Esophagus muscularis mucosa (tissue), 4 donors: Measurements from ENCODE around the gene TMEM240. TPM values are rescaled to one million over a fixed set of nuclear protein-coding genes. Genes with fewer than 3 reads are reported as not detected.
"Not testable (repeated sequence)": the region's sequence is repeated elsewhere in the genome, so short reads cannot be mapped to it uniquely, and the experiment has no call there.

Experiments
- DNase-seq: peaks from one replicate; pipeline ENCODE4 v3.0.0-alpha.2; 2017; ENCODE audit errors: extremely low spot score
- H3K27ac ChIP-seq, 4 donors: fragments of 200-600 bp; sonication (generic); replicated peaks in 1 of 4; 1 replicate in 3 of 4; 2 replicates in 1 of 4; pipeline ENCODE4 v1.5.1; 2016 to 2019; ENCODE audit warnings: mild to moderate bottlenecking in 1 of 4
- H3K27me3 ChIP-seq, 4 donors: fragments of 200-600 bp; sonication (generic); one replicate each; pipeline versions ENCODE4 v1.5.1 to v1.6.0; 2016 to 2019
- H3K36me3 ChIP-seq, 4 donors: fragments of 200-600 bp; sonication (generic); one replicate each; pipeline ENCODE4 v1.5.1; 2016 to 2019
- H3K4me1 ChIP-seq, 4 donors: fragments of 200-600 bp; sonication (generic); one replicate each; pipeline ENCODE4 v1.5.1; 2016 to 2019
- H3K4me3 ChIP-seq, 4 donors: fragments of 200-600 bp; sonication (generic); 1 replicate in 2 of 4; 2 replicates in 2 of 4; pipeline ENCODE4 v1.5.1; 2016 to 2019; ENCODE audit warnings: mild to moderate bottlenecking in 4 of 4, moderate library complexity in 1 of 4
- H3K9me3 ChIP-seq, 4 donors: fragments of 200-600 bp; sonication (generic); 1 replicate in 3 of 4; 2 replicates in 1 of 4; pipeline ENCODE4 v1.5.1; 2016 to 2019
- CTCF ChIP-seq, 3 experiments: fragments of 200-600 bp in 2 of 3; fragments of 450-650 bp in 1 of 3; sonication (generic) in 2 of 3; IDR thresholded peaks; one replicate each; pipeline ENCODE4 v1.5.1; 2017 to 2019; ENCODE audit warnings: antibody characterized with exemption in 3 of 3, mild to moderate bottlenecking in 2 of 3, moderate library complexity in 1 of 3
- EP300 ChIP-seq: sonication (generic); formaldehyde crosslinking; IDR thresholded peaks from one replicate; pipeline ENCODE4 v1.6.1; 2017; ENCODE audit warnings: antibody characterized with exemption
- POLR2A ChIP-seq: fragments of 450-650 bp; IDR thresholded peaks from one replicate; pipeline ENCODE4 v1.6.1; 2017; ENCODE audit warnings: antibody characterized with exemption, moderate library complexity, mild to moderate bottlenecking, low read depth
- POLR2AphosphoS5 ChIP-seq, 2 donors: sonication (generic); formaldehyde crosslinking; IDR thresholded peaks; one replicate each; pipeline ENCODE4 v1.6.1; 2017; ENCODE audit warnings: antibody characterized with exemption in 2 of 2
- WGBS: methylation state at CpG from one replicate; pipeline ENCODE4 v1.1.5; 2018; 5-methylcytosine and 5-hydroxymethylcytosine counted together
- intact Hi-C: fragments of 100-400 bp; cut with DNase I; formaldehyde crosslinking; loops from one replicate; pipeline ENCODE4 v1.15.1; 2023
- total RNA-seq, 4 donors: library from RNA; depleted of rRNA; stranded (reverse); fragments of >200 nt; gene quantifications; one replicate each; pipeline versions ENCODE4 v1.1.0 to v1.2.1, GENCODE V29; 2016

The TMEM240 gene
- total RNA-seq, 4 donors from 2014 or later, result 8.7 to 22.1 (median 13.9) TPM

- DNase-seq, result no peak
- TF ChIP-seq EP300 (no peak), POLR2A (no peak), CTCF (IDR thresholded peaks at IDR 0.05) (no peak), POLR2AphosphoS5 (IDR thresholded peaks at IDR 0.05) (no peak)
- H3K27ac ChIP-seq, result no peak overlapping the region
- no peak overlapping the region for H3K4me3 ChIP-seq
- H3K36me3 ChIP-seq, result peaks cover 11 to 69% (median 59%) of the 10 kb centered on the region in 4 donors
- intact Hi-C loops, result no loop called here
- H3K4me1 ChIP-seq, result no peaks in the 10 kb centered on the region
- H3K9me3 ChIP-seq, result peaks cover 0 to 12% (median 10%) of the 10 kb centered on the region in 4 donors
- H3K27me3 ChIP-seq, result no peaks in the 10 kb centered on the region
- WGBS, result 91% methylated on average over 23 of the region's 31 CpGs
These were observed 13.2 kb downstream of the TMEM240 start for GRCh38 chr1:1527092-1527816.

GRCh38 chr1:1526476-1526875, 13.9 kb downstream of the TMEM240 start:
- H3K27me3 ChIP-seq, H3K27ac ChIP-seq, H3K4me3 ChIP-seq, DNase-seq, H3K4me1 ChIP-seq, H3K9me3 ChIP-seq, intact Hi-C loops: not testable (repeated sequence)
- H3K36me3 ChIP-seq, result peaks cover 11 to 77% (median 64%) of the 10 kb centered on the region in 4 donors
- WGBS, result no CpG with 5 or more reads among the region's 21 CpGs

- H3K9me3 ChIP-seq, H3K4me3 ChIP-seq, H3K27ac ChIP-seq, intact Hi-C loops, H3K4me1 ChIP-seq, H3K27me3 ChIP-seq, DNase-seq: not testable (repeated sequence)
- WGBS, result 93% methylated on average over 19 of the region's 30 CpGs
- peaks cover 18 to 88% (median 77%) of the 10 kb centered on the region in 4 donors for H3K36me3 ChIP-seq
These were observed 15.6 kb downstream of the TMEM240 start for GRCh38 chr1:1524750-1525383.

GRCh38 chr1:1523651-1524050, 16.8 kb downstream of the TMEM240 start:
- WGBS, result 97% methylated on average over 5 of the region's 17 CpGs
- H3K4me3 ChIP-seq, H3K27me3 ChIP-seq, H3K27ac ChIP-seq, H3K9me3 ChIP-seq, H3K4me1 ChIP-seq, intact Hi-C loops, DNase-seq: not testable (repeated sequence)
- H3K36me3 ChIP-seq, result peaks cover 9 to 82% (median 71%) of the 10 kb centered on the region in 4 donors

GRCh38 chr1:1523226-1523625, 17.2 kb downstream of the TMEM240 start:
- intact Hi-C loops, H3K9me3 ChIP-seq, H3K27me3 ChIP-seq, H3K4me1 ChIP-seq, H3K4me3 ChIP-seq, H3K27ac ChIP-seq, DNase-seq: not testable (repeated sequence)
- H3K36me3 ChIP-seq, result peaks cover 8 to 82% (median 71%) of the 10 kb centered on the region in 4 donors
- WGBS, result 93% methylated on average over 10 of the region's 31 CpGs

GRCh38 chr1:1522536-1522935, 17.9 kb downstream of the TMEM240 start:
- H3K36me3 ChIP-seq, result peaks cover 8 to 82% (median 72%) of the 10 kb centered on the region in 4 donors
- WGBS, result 92% methylated on average over 10 of the region's 30 CpGs

GRCh38 chr1:1521331-1521730, 19.1 kb downstream of the TMEM240 start:
- H3K9me3 ChIP-seq, result no peaks in the 10 kb centered on the region
- TF ChIP-seq CTCF (IDR thresholded peaks at IDR 0.05) (no peak), EP300 (no peak), POLR2A (no peak), POLR2AphosphoS5 (IDR thresholded peaks at IDR 0.05) (no peak)
- 94% methylated on average over 17 of the region's 19 CpGs for WGBS

More at GRCh38 chr1:1522536-1522935, 17.9 kb downstream of the TMEM240 start:
- H3K4me1 ChIP-seq, DNase-seq, H3K4me3 ChIP-seq, intact Hi-C loops, H3K9me3 ChIP-seq, H3K27ac ChIP-seq, H3K27me3 ChIP-seq: not testable (repeated sequence)

GRCh38 chr1:1519805-1520505, 20.5 kb downstream of the TMEM240 start:
- H3K27ac ChIP-seq, H3K4me1 ChIP-seq, H3K4me3 ChIP-seq, H3K9me3 ChIP-seq, intact Hi-C loops, DNase-seq, H3K27me3 ChIP-seq: not testable (repeated sequence)
- 98% methylated on average over 30 of the region's 51 CpGs for WGBS
- H3K36me3 ChIP-seq, result peaks cover 8 to 78% (median 66%) of the 10 kb centered on the region in 4 donors

More at GRCh38 chr1:1521331-1521730, 19.1 kb downstream of the TMEM240 start:
- H3K36me3 ChIP-seq, result peaks cover 8 to 80% (median 70%) of the 10 kb centered on the region in 4 donors
- intact Hi-C loops, result no loop called here
- no peak overlapping the region for H3K4me3 ChIP-seq
- no peak for DNase-seq
- H3K4me1 ChIP-seq, result no peaks in the 10 kb centered on the region
- H3K27me3 ChIP-seq, result no peaks in the 10 kb centered on the region
- no peak overlapping the region for H3K27ac ChIP-seq

GRCh38 chr1:1518621-1519007, 21.8 kb downstream of the TMEM240 start:
- DNase-seq, intact Hi-C loops, H3K27me3 ChIP-seq, H3K4me1 ChIP-seq, H3K9me3 ChIP-seq, H3K27ac ChIP-seq, H3K4me3 ChIP-seq: not testable (repeated sequence)
- H3K36me3 ChIP-seq, result peaks cover 8 to 74% (median 62%) of the 10 kb centered on the region in 4 donors
- 96% methylated on average over 19 of the region's 19 CpGs for WGBS
